HEK293T (cell line): ENCODE measurements around the gene GART.

Experiments used
- CTCF ChIA-PET: fragments of 350-600 bp; formaldehyde crosslinking; extraction: SDS; loops from one replicate; lab custom pipeline; 2021; ENCODE audit warnings: antibody characterized with exemption, inconsistent platforms; lab: Yijun Ruan, JAX
- POLR2A ChIA-PET: fragments of 350-600 bp; formaldehyde crosslinking; extraction: SDS; loops from one replicate; lab custom pipeline; 2020; ENCODE audit warnings: antibody characterized with exemption, inconsistent platforms; lab: Yijun Ruan, JAX
- DNase-seq: peaks from one replicate; pipeline ENCODE4 v3.0.0; 2012; ENCODE audit warnings: mixed read lengths; ENCODE audit errors: extremely low spot score
- ARNT ChIP-seq: fragments of 450-650 bp; IDR thresholded peaks from 2 replicates; pipeline ENCODE4 v1.6.1; 2017; ENCODE audit warnings: mild to moderate bottlenecking
- BHLHE40 ChIP-seq: fragments of 450-650 bp; IDR thresholded peaks from 2 replicates; pipeline ENCODE4 v1.6.1; 2016; ENCODE audit warnings: mild to moderate bottlenecking, moderate library complexity, borderline replicate concordance
- CTBP1 ChIP-seq: fragments of 450-650 bp; IDR thresholded peaks from 2 replicates; pipeline ENCODE4 v1.6.1; 2016; ENCODE audit warnings: borderline replicate concordance
- ELF4 ChIP-seq: fragments of 450-650 bp; IDR thresholded peaks from 2 replicates; pipeline ENCODE4 v1.6.1; 2017; ENCODE audit warnings: antibody characterized with exemption
- FOXA1 ChIP-seq: fragments of 450-650 bp; IDR thresholded peaks from 2 replicates; pipeline ENCODE4 v1.6.1; 2016; ENCODE audit warnings: mild to moderate bottlenecking
- FOXK2 ChIP-seq: fragments of 450-650 bp; IDR thresholded peaks from 2 replicates; pipeline ENCODE4 v1.6.1; 2016; ENCODE audit warnings: mild to moderate bottlenecking
- FOXM1 ChIP-seq: fragments of 450-650 bp; IDR thresholded peaks from 2 replicates; pipeline ENCODE4 v1.6.1; 2017; ENCODE audit warnings: mild to moderate bottlenecking, borderline replicate concordance
- HDGF ChIP-seq: fragments of 450-650 bp; IDR thresholded peaks from 2 replicates; pipeline ENCODE4 v1.6.1; 2017; ENCODE audit warnings: antibody characterized with exemption, borderline replicate concordance
- L3MBTL2 ChIP-seq: fragments of 450-650 bp; conservative IDR thresholded peaks from 2 replicates; pipeline ENCODE4 v1.6.1; 2016; ENCODE audit warnings: mild to moderate bottlenecking
- LEF1 ChIP-seq: fragments of 450-650 bp; IDR thresholded peaks from 2 replicates; pipeline ENCODE4 v1.6.1; 2017; ENCODE audit warnings: mild to moderate bottlenecking, borderline replicate concordance
- NFRKB ChIP-seq: fragments of 450-650 bp; IDR thresholded peaks from 2 replicates; pipeline ENCODE4 v1.6.1; 2016; ENCODE audit warnings: mild to moderate bottlenecking, moderate library complexity
- PKNOX1 ChIP-seq: fragments of 450-650 bp; IDR thresholded peaks from 2 replicates; pipeline ENCODE4 v1.6.1; 2016
- SP1 ChIP-seq: fragments of 450-650 bp; IDR thresholded peaks from 2 replicates; pipeline ENCODE4 v1.6.1; 2017
- SUZ12 ChIP-seq: fragments of 450-650 bp; IDR thresholded peaks from 2 replicates; pipeline ENCODE4 v1.6.1; 2016; ENCODE audit warnings: mild to moderate bottlenecking
- TARDBP ChIP-seq: fragments of 450-650 bp; IDR thresholded peaks from 2 replicates; pipeline ENCODE4 v1.6.1; 2016
- ZNF384 ChIP-seq: fragments of 450-650 bp; IDR thresholded peaks from 2 replicates; pipeline ENCODE4 v1.6.1; 2016

GART gene

DNA sequence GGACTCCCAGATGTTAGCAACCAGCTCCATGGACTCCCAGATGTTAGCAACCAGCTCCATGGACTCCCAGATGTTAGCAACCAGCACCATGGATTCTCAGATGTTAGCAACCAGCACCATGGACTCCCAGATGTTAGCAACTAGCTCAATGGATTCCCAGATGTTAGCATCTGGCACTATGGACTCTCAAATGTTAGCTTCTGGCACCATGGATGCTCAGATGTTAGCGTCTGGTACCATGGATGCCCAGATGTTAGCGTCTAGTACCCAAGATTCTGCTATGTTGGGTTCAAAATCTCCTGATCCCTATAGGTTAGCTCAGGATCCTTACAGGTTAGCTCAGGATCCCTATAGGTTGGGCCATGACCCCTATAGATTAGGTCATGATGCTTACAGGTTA is 9.7 kb upstream of the GART start:
- no peak for DNase-seq
- CTCF ChIA-PET, result no interaction called here
- no peak for TF ChIP-seq CTBP1
- no peak for TF ChIP-seq BHLHE40
- no peak for TF ChIP-seq LEF1
- POLR2A ChIA-PET, result interaction anchor here (0.7 to 1.1 kb wide), 3 partner anchors 8 to 37 kb away, joined by 3 to 5 read pairs (median 4); partner anchors contain the start of genes GART and SON

DNA sequence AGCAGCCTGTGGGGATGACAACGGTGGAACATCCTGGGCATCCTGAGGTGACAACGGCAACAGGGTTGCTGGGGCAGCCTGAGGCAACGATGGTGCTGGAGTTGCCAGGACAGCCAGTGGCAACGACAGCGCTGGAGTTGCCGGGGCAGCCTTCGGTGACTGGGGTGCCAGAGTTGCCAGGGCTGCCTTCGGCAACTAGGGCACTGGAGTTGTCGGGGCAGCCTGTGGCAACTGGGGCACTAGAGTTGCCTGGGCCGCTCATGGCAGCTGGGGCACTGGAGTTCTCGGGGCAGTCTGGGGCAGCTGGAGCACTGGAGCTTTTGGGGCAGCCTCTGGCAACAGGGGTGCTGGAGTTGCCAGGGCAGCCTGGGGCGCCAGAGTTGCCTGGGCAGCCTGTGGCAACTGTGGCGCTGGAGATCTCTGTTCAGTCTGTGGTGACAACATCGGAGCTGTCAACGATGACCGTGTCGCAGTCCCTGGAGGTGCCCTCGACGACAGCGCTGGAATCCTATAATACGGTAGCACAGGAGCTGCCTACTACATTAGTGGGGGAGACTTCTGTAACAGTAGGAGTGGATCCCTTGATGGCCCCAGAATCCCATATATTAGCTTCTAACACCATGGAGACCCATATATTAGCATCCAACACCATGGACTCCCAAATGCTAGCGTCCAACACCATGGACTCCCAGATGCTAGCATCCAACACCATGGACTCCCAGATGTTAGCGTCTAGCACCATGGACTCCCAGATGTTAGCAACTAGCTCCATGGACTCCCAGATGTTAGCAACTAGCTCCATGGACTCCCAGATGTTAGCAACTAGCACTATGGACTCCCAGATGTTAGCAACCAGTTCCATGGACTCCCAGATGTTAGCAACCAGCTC is 9.1 kb upstream of the GART start:
- DNase-seq, result no peak
- TF ChIP-seq ZNF384 (no peak), ARNT (no peak), NFRKB (no peak)
- ChIA-PET CTCF (no interaction called here), POLR2A (interaction anchor here (0.9 to 1.1 kb wide), 2 partner anchors 8 to 9 kb away, joined by 4 to 5 read pairs; partner anchors contain the start of genes GART and SON)

DNA sequence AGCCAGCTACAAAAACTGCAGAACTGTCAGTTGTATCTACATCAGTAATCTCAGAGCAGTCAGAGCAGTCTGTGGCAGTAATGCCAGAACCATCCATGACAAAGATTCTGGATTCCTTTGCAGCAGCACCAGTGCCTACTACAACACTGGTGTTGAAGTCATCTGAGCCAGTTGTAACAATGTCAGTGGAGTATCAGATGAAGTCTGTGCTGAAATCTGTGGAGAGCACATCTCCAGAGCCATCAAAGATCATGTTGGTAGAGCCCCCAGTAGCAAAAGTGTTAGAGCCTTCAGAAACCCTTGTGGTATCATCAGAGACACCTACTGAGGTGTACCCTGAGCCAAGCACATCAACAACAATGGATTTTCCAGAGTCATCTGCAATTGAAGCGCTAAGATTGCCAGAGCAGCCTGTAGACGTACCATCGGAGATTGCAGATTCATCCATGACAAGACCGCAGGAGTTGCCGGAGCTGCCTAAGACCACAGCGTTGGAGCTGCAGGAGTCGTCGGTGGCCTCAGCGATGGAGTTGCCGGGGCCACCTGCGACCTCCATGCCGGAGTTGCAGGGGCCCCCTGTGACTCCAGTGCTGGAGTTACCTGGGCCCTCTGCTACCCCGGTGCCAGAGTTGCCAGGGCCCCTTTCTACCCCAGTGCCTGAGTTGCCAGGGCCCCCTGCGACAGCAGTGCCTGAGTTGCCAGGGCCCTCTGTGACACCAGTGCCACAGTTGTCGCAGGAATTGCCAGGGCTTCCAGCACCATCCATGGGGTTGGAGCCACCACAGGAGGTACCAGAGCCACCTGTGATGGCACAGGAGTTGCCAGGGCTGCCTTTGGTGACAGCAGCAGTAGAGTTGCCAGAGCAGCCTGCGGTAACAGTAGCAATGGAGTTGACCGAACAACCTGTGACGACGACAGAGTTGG is 8.2 kb upstream of the GART start:
- TF ChIP-seq ELF4 (no peak), PKNOX1 (no peak), SUZ12 (no peak), FOXA1 (no peak), FOXK2 (no peak), CTBP1 (no peak), ARNT (no peak), ZNF384 (no peak), TARDBP (no peak), NFRKB (no peak), FOXM1 (no peak), L3MBTL2 (no peak), BHLHE40 (no peak), LEF1 (no peak), SP1 (no peak), HDGF (no peak)
- ChIA-PET CTCF (no interaction called here), POLR2A (no interaction called here)
- DNase-seq, result no peak

DNA sequence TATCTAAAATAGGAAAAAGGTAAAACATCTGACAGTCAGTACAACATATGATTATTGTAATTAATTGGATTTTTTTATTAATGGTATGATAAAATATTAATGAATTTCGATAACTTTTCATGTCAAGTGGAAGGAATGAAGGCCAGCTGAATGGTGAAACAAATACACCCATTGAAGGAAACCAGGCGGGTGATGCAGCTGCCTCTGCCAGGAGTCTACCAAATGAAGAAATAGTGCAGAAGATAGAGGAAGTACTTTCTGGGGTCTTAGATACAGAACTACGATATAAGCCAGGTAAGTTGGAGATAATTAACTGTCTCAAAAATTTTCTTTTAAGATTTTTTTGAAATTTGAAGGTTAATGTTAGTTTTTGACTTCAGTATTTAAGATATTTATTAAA is 4.2 kb upstream of the GART start:
- TF ChIP-seq ZNF384 (no peak), ARNT (no peak), BHLHE40 (no peak), HDGF (no peak), L3MBTL2 (no peak), SP1 (no peak)
- ChIA-PET POLR2A (no interaction called here), CTCF (interaction anchor here (0.7 kb wide), 1 partner anchor 1506 kb away, joined by 4 read pairs; no protein-coding TSS in a partner anchor)
- DNase-seq, result no peak

DNA sequence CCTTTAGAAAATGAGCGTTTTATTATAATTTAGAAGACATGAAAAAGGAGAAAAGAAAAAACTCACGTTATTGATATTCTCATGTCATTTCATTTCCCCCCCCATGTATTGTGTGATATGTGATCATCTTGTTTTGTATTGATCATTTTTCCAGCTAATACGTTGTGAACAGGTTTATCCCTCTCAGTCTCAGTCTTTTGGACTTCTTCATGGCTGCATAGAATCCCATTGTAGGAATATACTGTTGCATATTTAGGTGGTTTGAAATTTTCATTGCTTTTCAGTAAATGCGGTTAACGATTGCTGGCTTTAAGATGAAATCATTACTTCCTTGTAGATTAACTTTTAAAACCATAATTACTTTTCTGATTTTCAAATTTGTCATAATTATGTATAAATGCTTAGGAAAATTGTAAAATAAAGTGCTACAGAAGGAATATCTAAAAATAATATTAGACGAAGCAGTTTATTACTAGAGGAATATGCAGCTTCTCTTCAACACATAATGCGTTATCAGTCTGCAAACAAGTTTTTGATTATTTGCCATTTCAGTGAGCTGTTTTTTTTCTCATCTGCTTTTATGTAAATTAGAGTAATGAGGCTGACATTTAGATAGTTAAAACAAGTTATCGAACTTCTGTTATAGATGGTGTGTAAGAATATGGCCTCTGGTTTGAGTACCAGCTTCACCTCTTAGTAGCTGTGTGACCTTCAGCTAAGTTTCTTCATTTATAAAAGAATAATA is 2.7 kb upstream of the GART start:
- CTCF ChIA-PET, result interaction anchor here (1.2 to 1.4 kb wide), 2 partner anchors 14 to 61 kb away, joined by 3 to 4 read pairs; no protein-coding TSS in a partner anchor

More for the DNA sequence above, 2.7 kb upstream of the GART start:
- TF ChIP-seq FOXK2, result no peak
- no peak for TF ChIP-seq BHLHE40
- TF ChIP-seq SP1, result no peak
- no peak for TF ChIP-seq FOXM1
- no peak for TF ChIP-seq LEF1
- no peak for TF ChIP-seq TARDBP
- TF ChIP-seq ELF4, result no peak
- TF ChIP-seq HDGF, result no peak
- no peak for TF ChIP-seq SUZ12
- TF ChIP-seq CTBP1, result no peak
- TF ChIP-seq L3MBTL2, result no peak
- TF ChIP-seq PKNOX1, result no peak
- no peak for TF ChIP-seq ARNT
- TF ChIP-seq NFRKB, result no peak
- no peak for DNase-seq
- POLR2A ChIA-PET, result interaction anchor here (1.1 to 1.6 kb wide), 2 partner anchors 44 to 61 kb away, joined by 3 to 4 read pairs; partner anchors contain the start of gene DONSON
